ENCODE measurements around the gene LSM14A. TPM values are rescaled to one million over a fixed set of nuclear protein-coding genes. Genes with fewer than 3 reads are reported as not detected.
"Not testable (repeated sequence)": the region's sequence is repeated elsewhere in the genome, so short reads cannot be mapped to it uniquely, and the experiment has no call there.

Gene LSM14A
- total RNA-seq, 4 donors from 2014 or later, result 88.2 to 152 (median 127) TPM

DNA sequence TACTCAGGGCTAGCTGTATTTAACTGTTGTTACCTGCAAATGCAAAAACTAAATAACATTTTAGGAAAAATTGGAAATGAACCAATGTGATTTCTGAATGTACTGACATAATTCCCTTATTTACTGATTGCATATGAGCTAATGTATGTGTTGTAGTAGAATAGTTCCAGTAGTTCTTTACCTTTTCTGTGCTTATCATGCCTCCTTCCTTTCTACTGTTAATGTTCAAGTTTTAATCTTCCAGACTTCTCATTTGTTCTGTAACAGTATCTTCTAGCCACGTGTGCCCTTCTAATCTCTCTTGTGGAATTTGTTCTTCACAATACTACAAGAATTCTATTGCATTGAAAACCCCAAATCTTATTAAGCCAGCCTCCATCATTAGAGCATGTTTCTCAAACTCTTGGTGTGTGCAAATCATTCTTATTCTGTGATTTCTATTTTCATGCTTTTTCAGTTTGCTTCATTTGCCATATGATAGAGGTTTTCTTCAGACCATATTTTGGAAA, 17.7 kb downstream of the LSM14A start:
- DNase-seq, result no peak
- Histone ChIP-seq H3K4me1 (peaks cover 0 to 12% (median 5%) of the 10 kb centered on the region in 4 donors), H3K27ac (no peak overlapping the region), H3K9me3 (no peaks in the 10 kb centered on the region), H3K27me3 (no peaks in the 10 kb centered on the region), H3K4me3 (no peak overlapping the region), H3K36me3 (peaks cover 0 to 24% (median 0%) of the 10 kb centered on the region in 3 donors)
- TF ChIP-seq, protein P1, sequence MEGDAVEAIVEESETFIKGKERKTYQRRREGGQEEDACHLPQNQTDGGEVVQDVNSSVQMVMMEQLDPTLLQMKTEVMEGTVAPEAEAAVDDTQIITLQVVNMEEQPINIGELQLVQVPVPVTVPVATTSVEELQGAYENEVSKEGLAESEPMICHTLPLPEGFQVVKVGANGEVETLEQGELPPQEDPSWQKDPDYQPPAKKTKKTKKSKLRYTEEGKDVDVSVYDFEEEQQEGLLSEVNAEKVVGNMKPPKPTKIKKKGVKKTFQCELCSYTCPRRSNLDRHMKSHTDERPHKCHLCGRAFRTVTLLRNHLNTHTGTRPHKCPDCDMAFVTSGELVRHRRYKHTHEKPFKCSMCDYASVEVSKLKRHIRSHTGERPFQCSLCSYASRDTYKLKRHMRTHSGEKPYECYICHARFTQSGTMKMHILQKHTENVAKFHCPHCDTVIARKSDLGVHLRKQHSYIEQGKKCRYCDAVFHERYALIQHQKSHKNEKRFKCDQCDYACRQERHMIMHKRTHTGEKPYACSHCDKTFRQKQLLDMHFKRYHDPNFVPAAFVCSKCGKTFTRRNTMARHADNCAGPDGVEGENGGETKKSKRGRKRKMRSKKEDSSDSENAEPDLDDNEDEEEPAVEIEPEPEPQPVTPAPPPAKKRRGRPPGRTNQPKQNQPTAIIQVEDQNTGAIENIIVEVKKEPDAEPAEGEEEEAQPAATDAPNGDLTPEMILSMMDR (IDR thresholded peaks at IDR 0.05), result no peak
- no peak for TF ChIP-seq POLR2A (IDR thresholded peaks at IDR 0.05)

DNA sequence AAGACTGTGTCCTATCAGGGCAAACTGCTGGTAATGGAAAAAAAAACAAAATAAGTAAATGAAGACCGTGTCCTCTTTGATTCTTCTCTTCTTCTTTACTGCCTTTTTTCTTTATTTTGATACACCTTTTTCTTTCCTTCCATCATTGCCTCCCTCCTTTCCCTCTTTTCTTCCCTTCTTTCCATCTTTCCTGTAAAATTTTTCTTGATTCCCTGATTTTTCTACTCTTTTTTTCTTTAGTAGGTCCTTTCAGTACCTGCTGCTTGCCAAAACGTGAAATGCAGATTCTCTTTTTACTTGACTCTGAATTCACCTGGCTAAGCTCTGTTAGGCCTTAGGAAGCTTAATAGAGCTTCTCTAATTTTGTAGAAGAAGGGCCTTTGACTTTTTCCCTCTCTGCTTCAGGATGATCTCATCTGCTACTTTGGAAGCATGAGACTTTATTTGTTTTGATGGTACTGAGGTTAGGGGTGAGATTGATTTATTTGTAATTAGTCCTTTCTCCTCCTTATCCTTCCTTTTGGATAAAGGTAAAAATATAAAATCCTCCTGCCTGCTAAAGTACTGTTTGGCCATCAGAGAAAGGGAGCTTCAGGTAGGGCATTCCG, 19.2 kb downstream of the LSM14A start:
- Histone ChIP-seq H3K9me3 (no peaks in the 10 kb centered on the region), H3K4me1 (no peaks in the 10 kb centered on the region), H3K27ac (no peak overlapping the region), H3K27me3 (no peaks in the 10 kb centered on the region), H3K4me3 (no peak overlapping the region), H3K36me3 (peaks cover 0 to 39% (median 0%) of the 10 kb centered on the region in 3 donors)
- DNase-seq, result no peak
- TF ChIP-seq, protein P1 (IDR thresholded peaks at IDR 0.05), result no peak
- TF ChIP-seq POLR2A (IDR thresholded peaks at IDR 0.05), result no peak

DNA sequence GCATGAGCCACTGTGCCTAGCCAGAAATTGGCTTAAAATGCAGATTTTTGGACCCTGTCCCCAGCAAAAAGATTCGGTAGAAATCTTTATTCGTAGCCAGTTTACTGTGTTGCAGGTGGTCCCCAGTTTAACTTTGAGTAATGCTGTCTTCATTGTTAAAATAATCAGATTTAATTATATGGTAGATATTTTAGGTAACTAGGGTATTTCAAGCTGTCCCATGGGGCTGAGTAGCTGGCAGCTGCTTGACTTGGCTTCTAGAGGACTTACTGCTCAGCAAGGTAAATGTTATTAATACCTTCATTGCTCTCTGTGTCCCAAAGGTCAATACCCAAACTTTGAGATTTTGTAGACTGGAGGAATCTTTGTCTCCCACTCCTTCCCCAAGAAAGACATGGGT, 21.1 kb downstream of the LSM14A start:
- peaks cover 0 to 58% (median 0%) of the 10 kb centered on the region in 3 donors for H3K36me3 ChIP-seq
- no peaks in the 10 kb centered on the region for H3K4me1 ChIP-seq
- H3K27ac ChIP-seq, result no peak overlapping the region
- TF ChIP-seq, protein P1 (IDR thresholded peaks at IDR 0.05), result no peak
- TF ChIP-seq POLR2A (IDR thresholded peaks at IDR 0.05), result no peak
- no peak for DNase-seq
- H3K27me3 ChIP-seq, result no peaks in the 10 kb centered on the region
- H3K9me3 ChIP-seq, result no peaks in the 10 kb centered on the region
- no peak overlapping the region for H3K4me3 ChIP-seq

DNA sequence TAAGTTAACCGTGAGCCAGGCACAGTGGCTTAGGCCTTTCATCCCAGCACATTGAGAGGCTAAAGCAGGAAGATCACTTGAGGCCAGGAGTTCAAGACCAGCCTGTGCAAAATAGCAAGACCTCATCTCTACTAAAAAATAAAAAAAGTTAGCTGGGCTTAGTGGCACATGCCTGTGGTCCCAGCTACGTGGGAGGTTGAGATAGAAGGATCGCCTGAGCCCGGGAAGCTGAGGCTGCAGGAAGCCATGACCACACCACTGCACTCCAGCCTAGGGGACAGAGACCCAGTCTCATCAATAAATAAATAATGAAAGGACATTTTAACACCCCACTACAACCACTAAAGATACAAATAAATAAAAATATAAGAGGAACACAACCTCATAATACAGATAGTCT, 21.6 kb downstream of the LSM14A start:
- TF ChIP-seq, protein P1 (IDR thresholded peaks at IDR 0.05), result no peak
- no peak for TF ChIP-seq POLR2A (IDR thresholded peaks at IDR 0.05)
- no peaks in the 10 kb centered on the region for H3K27me3 ChIP-seq
- no peaks in the 10 kb centered on the region for H3K4me1 ChIP-seq
- H3K4me3 ChIP-seq, result no peak overlapping the region
- H3K36me3 ChIP-seq, result peaks cover 0 to 62% (median 0%) of the 10 kb centered on the region in 3 donors
- H3K9me3 ChIP-seq, result no peaks in the 10 kb centered on the region
- no peak overlapping the region for H3K27ac ChIP-seq
- no peak for DNase-seq

DNA sequence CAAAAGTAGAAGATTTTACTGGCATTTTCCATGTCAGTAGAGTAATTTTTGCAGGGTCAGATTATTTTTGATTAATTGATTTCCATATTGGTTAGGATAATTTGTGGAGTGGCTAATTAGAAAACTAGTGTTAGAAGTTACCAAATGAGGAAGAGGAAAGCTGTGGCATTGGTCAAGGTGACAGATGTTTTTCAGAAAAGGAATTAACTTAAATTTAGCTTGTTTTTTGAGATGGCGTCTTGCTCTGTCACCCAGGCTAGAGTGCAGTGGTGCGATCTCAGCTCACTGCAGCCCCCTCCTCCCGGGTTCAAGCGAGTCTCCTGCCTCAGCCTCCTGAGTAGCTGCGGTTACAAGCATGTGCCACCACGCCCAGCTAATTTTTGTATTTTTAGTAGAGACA, 28.8 kb downstream of the LSM14A start:
- Histone ChIP-seq H3K36me3 (peaks cover 0 to 72% (median 0%) of the 10 kb centered on the region in 3 donors), H3K4me1 (no peaks in the 10 kb centered on the region), H3K4me3 (no peak overlapping the region), H3K27me3 (no peaks in the 10 kb centered on the region), H3K9me3 (no peaks in the 10 kb centered on the region), H3K27ac (no peak overlapping the region)
- TF ChIP-seq, protein P1 (IDR thresholded peaks at IDR 0.05), result no peak
- no peak for TF ChIP-seq POLR2A (IDR thresholded peaks at IDR 0.05)
- no peak for DNase-seq

DNA sequence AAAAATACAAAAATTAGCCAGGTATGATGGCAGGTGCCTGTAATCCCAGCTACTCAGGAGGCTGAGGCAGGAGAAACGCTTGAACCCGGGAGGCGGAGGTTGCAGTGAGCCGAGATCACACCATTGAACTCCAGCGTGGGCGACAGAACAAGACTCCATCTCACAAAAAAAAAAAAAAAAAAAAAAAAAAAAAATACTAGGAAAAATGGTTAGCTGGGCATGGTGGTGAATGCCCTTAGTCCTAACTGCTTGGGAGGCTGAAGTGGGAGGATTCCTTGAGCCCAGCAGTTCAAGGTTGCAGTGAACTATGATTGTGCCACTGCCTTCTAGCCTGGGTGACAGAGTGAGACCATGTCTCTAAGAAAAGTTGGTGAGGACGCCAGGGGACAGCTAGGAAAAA, 33.0 kb downstream of the LSM14A start:
- not testable (repeated sequence) for DNase-seq, H3K4me1 ChIP-seq, H3K9me3 ChIP-seq, H3K4me3 ChIP-seq, H3K27me3 ChIP-seq, H3K27ac ChIP-seq
- peaks cover 0 to 69% (median 0%) of the 10 kb centered on the region in 3 donors for H3K36me3 ChIP-seq

Measured in Peyer's patch (tissue), 4 donors.